Measurements from ENCODE around the gene MED26. TPM values are rescaled to one million over a fixed set of nuclear protein-coding genes. Genes with fewer than 3 reads are reported as not detected.

Gene MED26
- total RNA-seq, 1 experiment from 2014 or later: 15.6 TPM

DNA sequence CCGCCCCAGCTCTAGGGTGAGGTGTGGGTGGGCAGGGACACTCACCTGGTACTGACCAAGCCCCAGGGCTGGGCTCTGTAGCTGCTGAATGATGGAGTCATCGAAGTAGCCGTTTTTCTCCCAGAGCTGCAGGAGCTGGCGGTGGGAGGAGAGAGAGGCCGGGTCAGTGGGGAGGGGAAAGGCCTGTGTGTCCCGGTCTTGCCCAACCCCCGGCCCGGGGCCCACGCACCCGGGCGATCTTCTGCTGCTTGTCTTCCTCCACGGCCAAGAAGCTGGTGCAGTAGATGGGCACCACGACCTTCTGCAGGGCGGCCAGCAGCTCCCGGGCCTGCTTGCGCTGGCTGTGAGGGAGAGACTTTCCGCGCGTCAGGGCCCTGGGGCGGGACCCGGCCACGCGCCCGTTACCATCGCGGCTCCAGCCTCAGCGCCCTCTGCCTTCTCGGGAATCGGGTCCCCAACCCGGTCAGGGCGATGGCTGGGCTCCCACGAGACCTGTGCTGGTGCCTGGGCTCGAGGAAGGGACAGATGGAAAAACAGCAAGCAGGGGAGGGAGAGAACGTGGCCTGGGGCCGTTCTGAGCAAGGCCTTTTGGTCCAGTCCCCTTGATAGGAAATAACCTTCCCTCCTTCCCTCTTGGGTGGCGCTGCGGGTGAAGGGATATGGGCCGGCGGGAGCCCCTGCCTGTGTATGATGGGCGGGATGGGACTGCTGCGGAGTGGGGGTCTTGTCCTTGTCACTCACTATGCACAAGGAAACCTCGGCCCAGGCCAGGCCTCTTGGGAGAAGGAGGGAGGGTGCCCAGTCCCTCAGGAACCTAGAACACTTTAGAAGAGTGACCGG, 97.2 kb downstream of the MED26 start:
- Histone ChIP-seq H3K36me3 (ENCODE audit: insufficient read depth, low read length, poor library complexity, severe bottlenecking) (peaks cover 100% of the 10 kb centered on the region), H3K27me3 (replicated peaks; ENCODE audit: insufficient read depth, low read depth, low read length, poor library complexity) (no peaks in the 10 kb centered on the region), H3K4me3 (ENCODE audit: low read depth, low read length, poor library complexity, severe bottlenecking) (no peak overlapping the region), H3K4me1 (ENCODE audit: insufficient read depth, low read length, poor library complexity, severe bottlenecking) (no peaks in the 10 kb centered on the region), H3K27ac (ENCODE audit: low read depth, low read length, poor library complexity, severe bottlenecking) (no peak overlapping the region), H3K9me3 (ENCODE audit: low read depth, low read length, poor library complexity, severe bottlenecking) (no peaks in the 10 kb centered on the region)
- DNase-seq (ENCODE audit: low spot score): no peak
- CTCF ChIA-PET: no interaction called here
- intact Hi-C loops (cut with micrococcal nuclease; ENCODE audit: unreplicated experiment): no loop called here
- no TSS peak for BruUV-seq (replicated peaks)
- POLR2A ChIA-PET (ENCODE audit: low non-redundant PET): no interaction called here
- no peak for TF ChIP-seq EZH2 (IDR thresholded peaks at IDR 0.05; ENCODE audit: borderline replicate concordance, low read depth, low read length, poor library complexity, severe bottlenecking)
- TF ChIP-seq, protein P1, sequence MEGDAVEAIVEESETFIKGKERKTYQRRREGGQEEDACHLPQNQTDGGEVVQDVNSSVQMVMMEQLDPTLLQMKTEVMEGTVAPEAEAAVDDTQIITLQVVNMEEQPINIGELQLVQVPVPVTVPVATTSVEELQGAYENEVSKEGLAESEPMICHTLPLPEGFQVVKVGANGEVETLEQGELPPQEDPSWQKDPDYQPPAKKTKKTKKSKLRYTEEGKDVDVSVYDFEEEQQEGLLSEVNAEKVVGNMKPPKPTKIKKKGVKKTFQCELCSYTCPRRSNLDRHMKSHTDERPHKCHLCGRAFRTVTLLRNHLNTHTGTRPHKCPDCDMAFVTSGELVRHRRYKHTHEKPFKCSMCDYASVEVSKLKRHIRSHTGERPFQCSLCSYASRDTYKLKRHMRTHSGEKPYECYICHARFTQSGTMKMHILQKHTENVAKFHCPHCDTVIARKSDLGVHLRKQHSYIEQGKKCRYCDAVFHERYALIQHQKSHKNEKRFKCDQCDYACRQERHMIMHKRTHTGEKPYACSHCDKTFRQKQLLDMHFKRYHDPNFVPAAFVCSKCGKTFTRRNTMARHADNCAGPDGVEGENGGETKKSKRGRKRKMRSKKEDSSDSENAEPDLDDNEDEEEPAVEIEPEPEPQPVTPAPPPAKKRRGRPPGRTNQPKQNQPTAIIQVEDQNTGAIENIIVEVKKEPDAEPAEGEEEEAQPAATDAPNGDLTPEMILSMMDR (conservative IDR thresholded peaks at IDR 0.05; ENCODE audit: low read depth, low read length): no peak

DNA sequence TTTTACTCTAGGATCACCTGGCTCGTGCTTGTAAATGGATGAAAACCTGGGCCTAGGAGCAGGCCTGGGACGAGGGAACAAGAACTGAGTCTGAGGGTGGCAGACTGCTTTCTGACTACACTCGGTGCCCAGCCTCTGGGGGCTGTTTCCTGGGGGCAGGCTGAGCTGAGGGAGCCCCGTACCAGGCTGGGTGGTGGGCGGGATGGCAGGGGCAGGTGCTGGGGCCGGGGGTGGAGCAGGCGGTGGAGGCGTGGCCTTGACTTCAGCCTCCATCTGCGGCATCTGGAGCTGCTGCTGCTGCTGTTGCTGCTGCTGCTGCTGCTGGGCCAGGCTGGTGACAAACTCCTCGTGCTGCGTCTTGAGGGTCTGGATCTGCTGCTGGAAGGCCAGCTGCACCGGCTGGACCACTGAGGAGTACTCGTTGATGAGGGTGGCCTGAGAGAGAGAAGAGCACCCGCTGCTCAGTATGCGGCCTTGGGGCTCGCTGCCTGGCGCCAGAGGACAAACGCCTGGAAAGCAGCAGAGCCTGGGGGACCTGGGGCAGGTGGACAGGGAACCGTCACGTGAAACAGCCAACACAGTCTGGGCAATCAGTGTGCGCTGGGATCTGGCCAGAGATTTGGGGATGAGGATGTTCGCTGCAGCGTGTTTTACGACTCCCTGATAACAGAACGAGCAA, 98.4 kb downstream of the MED26 start:
- no peak for TF ChIP-seq EZH2 (IDR thresholded peaks at IDR 0.05; ENCODE audit: borderline replicate concordance, low read depth, low read length, poor library complexity, severe bottlenecking)
- TF ChIP-seq, protein P1 (conservative IDR thresholded peaks at IDR 0.05; ENCODE audit: low read depth, low read length): no peak

GRCh38 chr19:16527971-16528521, 100.0 kb downstream of the MED26 start:
- Histone ChIP-seq H3K36me3 (ENCODE audit: insufficient read depth, low read length, poor library complexity, severe bottlenecking) (peaks cover 98% of the 10 kb centered on the region), H3K4me3 (ENCODE audit: low read depth, low read length, poor library complexity, severe bottlenecking) (no peak overlapping the region), H3K27ac (ENCODE audit: low read depth, low read length, poor library complexity, severe bottlenecking) (no peak overlapping the region), H3K9me3 (ENCODE audit: low read depth, low read length, poor library complexity, severe bottlenecking) (no peaks in the 10 kb centered on the region), H3K27me3 (replicated peaks; ENCODE audit: insufficient read depth, low read depth, low read length, poor library complexity) (no peaks in the 10 kb centered on the region), H3K4me1 (ENCODE audit: insufficient read depth, low read length, poor library complexity, severe bottlenecking) (no peaks in the 10 kb centered on the region)
- peak; percentile 42 for DNase-seq (ENCODE audit: low spot score)
- no TSS peak for BruUV-seq (replicated peaks)
- POLR2A ChIA-PET (ENCODE audit: low non-redundant PET): no interaction called here
- CTCF ChIA-PET: interaction anchor here (0.6 kb wide), 1 partner anchor 99 kb away, joined by 3 read pairs; no protein-coding TSS in a partner anchor
- intact Hi-C loops (cut with micrococcal nuclease; ENCODE audit: unreplicated experiment): no loop called here
- TF ChIP-seq EZH2 (IDR thresholded peaks at IDR 0.05; ENCODE audit: borderline replicate concordance, low read depth, low read length, poor library complexity, severe bottlenecking): no peak
- TF ChIP-seq, protein P1 (conservative IDR thresholded peaks at IDR 0.05; ENCODE audit: low read depth, low read length): peak; percentile 62

More for the DNA sequence above, 98.4 kb downstream of the MED26 start:
- no peak for DNase-seq (ENCODE audit: low spot score)
- Histone ChIP-seq H3K4me3 (ENCODE audit: low read depth, low read length, poor library complexity, severe bottlenecking) (no peak overlapping the region), H3K9me3 (ENCODE audit: low read depth, low read length, poor library complexity, severe bottlenecking) (no peaks in the 10 kb centered on the region), H3K4me1 (ENCODE audit: insufficient read depth, low read length, poor library complexity, severe bottlenecking) (no peaks in the 10 kb centered on the region), H3K27ac (ENCODE audit: low read depth, low read length, poor library complexity, severe bottlenecking) (no peak overlapping the region), H3K36me3 (ENCODE audit: insufficient read depth, low read length, poor library complexity, severe bottlenecking) (peaks cover 99% of the 10 kb centered on the region), H3K27me3 (replicated peaks; ENCODE audit: insufficient read depth, low read depth, low read length, poor library complexity) (no peaks in the 10 kb centered on the region)
- intact Hi-C loops (cut with micrococcal nuclease; ENCODE audit: unreplicated experiment): no loop called here
- no TSS peak for BruUV-seq (replicated peaks)
- ChIA-PET POLR2A (ENCODE audit: low non-redundant PET) (no interaction called here), CTCF (no interaction called here)

Data from A673 (cell line).